GM19395 (cell line): ENCODE data around the gene VRK1.
A peak's percentile ranks its signal among the peaks of the same experiment; 100 is the strongest.
"Not testable (repeated sequence)": the region's sequence is repeated elsewhere in the genome, so short reads cannot be mapped to it uniquely, and the experiment has no call there.

ENCODE experiments used
- ATAC-seq: cut with Tn5 transposase; IDR thresholded peaks from one replicate; pipeline ENCODE4 v1.9.1; 2021; ENCODE audit warnings: mild to moderate bottlenecking, moderate library complexity; ENCODE audit not compliant: unreplicated experiment

The VRK1 gene

GRCh38 chr14:96796851-96797581 is at the start of gene VRK1:
TSS of gene VRK1 (plus strand) at chr14:96797382. CDS start at chr14:96833472, 36,090 bp downstream.
- peak; percentile 97 for ATAC-seq

GRCh38 chr14:96747608-96748007 is 49.6 kb upstream of the VRK1 start:
- ATAC-seq = no peak

GRCh38 chr14:96748362-96748761 is 48.8 kb upstream of the VRK1 start:
- ATAC-seq = no peak

GRCh38 chr14:96751505-96751904 is 45.7 kb upstream of the VRK1 start:
- no peak for ATAC-seq

- ATAC-seq = no peak
Measured at GRCh38 chr14:96752125-96752524, 45.1 kb upstream of the VRK1 start.

- no peak for ATAC-seq
Measured at GRCh38 chr14:96752594-96752993, 44.6 kb upstream of the VRK1 start.

- ATAC-seq = no peak
Measured at GRCh38 chr14:96754162-96754844, 42.9 kb upstream of the VRK1 start.

GRCh38 chr14:96754845-96755184 is 42.4 kb upstream of the VRK1 start:
- no peak for ATAC-seq

- ATAC-seq = no peak
Measured at GRCh38 chr14:96756745-96757144, 40.4 kb upstream of the VRK1 start.

- ATAC-seq = no peak
Measured at GRCh38 chr14:96757456-96757855, 39.7 kb upstream of the VRK1 start.

- ATAC-seq = no peak
Measured at GRCh38 chr14:96761066-96761465, 36.1 kb upstream of the VRK1 start.

GRCh38 chr14:96762650-96763049 is 34.5 kb upstream of the VRK1 start:
- ATAC-seq = peak; percentile 98

- ATAC-seq = no peak
Measured at GRCh38 chr14:96764012-96764411, 33.2 kb upstream of the VRK1 start.

- not testable (repeated sequence) for ATAC-seq
Measured at GRCh38 chr14:96765205-96765604, 32.0 kb upstream of the VRK1 start.

GRCh38 chr14:96772929-96773328 is 24.3 kb upstream of the VRK1 start:
- no peak for ATAC-seq

GRCh38 chr14:96776791-96777190 is 20.4 kb upstream of the VRK1 start:
- ATAC-seq = no peak

GRCh38 chr14:96780500-96780899 is 16.7 kb upstream of the VRK1 start:
- no peak for ATAC-seq

GRCh38 chr14:96781371-96781770 is 15.8 kb upstream of the VRK1 start:
- no peak for ATAC-seq

- no peak for ATAC-seq
Measured at GRCh38 chr14:96782436-96782835, 14.7 kb upstream of the VRK1 start.

- no peak for ATAC-seq
Measured at GRCh38 chr14:96783043-96783914, 13.9 kb upstream of the VRK1 start.

GRCh38 chr14:96783915-96784224 is 13.3 kb upstream of the VRK1 start:
- no peak for ATAC-seq

- no peak for ATAC-seq
Measured at GRCh38 chr14:96790186-96790585, 7.0 kb upstream of the VRK1 start.
